SIG-M5 (cell line): ENCODE measurements around the gene MMP19.

Experiments
- DNase-seq: peaks from one replicate; lab custom pipeline; 2025; lab: John Stamatoyannopoulos, UW

Gene MMP19

GRCh38 chr12:55814257-55814656 lies 28.5 kb downstream of the MMP19 start:
- no peak for DNase-seq

- no peak for DNase-seq
Measured at GRCh38 chr12:55812088-55812487, 30.6 kb downstream of the MMP19 start.

- no peak for DNase-seq
Measured at GRCh38 chr12:55809274-55809673, 33.5 kb downstream of the MMP19 start.

GRCh38 chr12:55806982-55807381 lies 35.8 kb downstream of the MMP19 start:
- no peak for DNase-seq

- no peak for DNase-seq
Measured at GRCh38 chr12:55797550-55797949, 45.2 kb downstream of the MMP19 start.

GRCh38 chr12:55797068-55797467 lies 45.7 kb downstream of the MMP19 start:
- no peak for DNase-seq

GRCh38 chr12:55795950-55796349 lies 46.8 kb downstream of the MMP19 start:
- DNase-seq: no peak

GRCh38 chr12:55789893-55790292 lies 52.8 kb downstream of the MMP19 start:
- DNase-seq: no peak

- DNase-seq: no peak
Measured at GRCh38 chr12:55789171-55789570, 53.6 kb downstream of the MMP19 start.

GRCh38 chr12:55788546-55788945 lies 54.2 kb downstream of the MMP19 start:
- DNase-seq: no peak
